Measurements from ENCODE around the gene PNPLA7. TPM values are rescaled to one million over a fixed set of nuclear protein-coding genes. Genes with fewer than 3 reads are reported as not detected.

Gene PNPLA7
- total and polyA plus RNA-seq, 11 donors, result 0.78 to 10.1 (median 7.6) TPM

- peaks cover 0 to 55% (median 39%) of the 10 kb centered on the region in 9 donors for H3K36me3 ChIP-seq
- H3K9me3 ChIP-seq, result no peaks in the 10 kb centered on the region
- intact Hi-C loops (cut with DNase I), result loop anchor here in 4 of 10 donors (1.0 to 5.0 kb wide), 4 partner anchors 26 to 40 kb away; partner anchors contain the start of genes EHMT1 (in 2 of the 4) and ARRDC1 (in 1 of the 4)
- ATAC-seq (peak; percentile 83 to 95 (median 93)), DNase-seq (peak; percentile 96 to 99 (median 97))
- H3K4me1 ChIP-seq, result peaks cover 7 to 59% (median 40%) of the 10 kb centered on the region in 12 donors
- peak within 1 kb of the TSS; percentile 63 to 99 (median 82) for H3K4me3 ChIP-seq
- H3K27ac ChIP-seq, result peak within 1 kb of the TSS; percentile 51 to 91 (median 85)
- no peaks in the 10 kb centered on the region for H3K27me3 ChIP-seq
- 1 to 3% (median 2%) methylated on average over 40 to 82 of the region's 82 CpGs for WGBS, 4 donors
- peak; percentile 91 to 99 (median 97) for TF ChIP-seq CTCF (IDR thresholded peaks at IDR 0.05)
- TF ChIP-seq POLR2A (IDR thresholded peaks at IDR 0.05), result peak in 1 of 2 donors; percentile 82
Measured at GRCh38 chr9:137578518-137579258, 28.5 kb upstream of the PNPLA7 start, which contains the start of gene DPH7. Gene DPH7 (minus strand): TSS chr9:137578925. CDS start chr9:137578777, 148 bp downstream.

- Histone ChIP-seq H3K36me3 (peaks cover 0 to 57% (median 40%) of the 10 kb centered on the region in 9 donors), H3K27me3 (no peaks in the 10 kb centered on the region), H3K4me1 (peaks cover 7 to 59% (median 40%) of the 10 kb centered on the region in 12 donors), H3K9me3 (no peaks in the 10 kb centered on the region), H3K4me3 (peak overlapping the region in 2 of 12 donors; percentile 3 to 4), H3K27ac (peak overlapping the region in 10 of 12 donors; percentile 4 to 74 (median 66))
- intact Hi-C loops (cut with DNase I), result loop anchor here in 1 of 10 donors (5.0 kb wide), 1 partner anchor 41 kb away; the partner anchor contains the start of gene EHMT1
- ATAC-seq, result peak; percentile 53 to 71 (median 63)
- TF ChIP-seq POLR2A (IDR thresholded peaks at IDR 0.05) (no peak), CTCF (IDR thresholded peaks at IDR 0.05) (peak in 6 of 12 donors; percentile 16 to 40 (median 27))
- peak in 3 of 5 donors; percentile 43 to 65 (median 61) for DNase-seq
- WGBS, 4 donors, result 44 to 58% (median 51%) methylated on average over 12 of the region's 12 CpGs
Measured at GRCh38 chr9:137575716-137576411, 25.7 kb upstream of the PNPLA7 start.

- H3K36me3 ChIP-seq, result peaks cover 0 to 61% (median 42%) of the 10 kb centered on the region in 9 donors
- ATAC-seq (peak in 1 of 4 donors; percentile 0), DNase-seq (no peak)
- 41 to 48% (median 44%) methylated on average over 9 of the region's 9 CpGs for whole genome bisulfite sequencing, 4 donors
- H3K9me3 ChIP-seq, result no peaks in the 10 kb centered on the region
- H3K27me3 ChIP-seq, result no peaks in the 10 kb centered on the region
- TF ChIP-seq POLR2A (IDR thresholded peaks at IDR 0.05) (no peak), CTCF (IDR thresholded peaks at IDR 0.05) (no peak)
- peak overlapping the region in 1 of 12 donors; percentile 3 for H3K4me3 ChIP-seq
- peak overlapping the region in 10 of 12 donors; percentile 12 to 74 (median 42) for H3K27ac ChIP-seq
- intact Hi-C loops (cut with DNase I), result loop anchor here in 1 of 10 donors (5.0 kb wide), 1 partner anchor 42 kb away; the partner anchor contains the start of gene EHMT1
- H3K4me1 ChIP-seq, result peaks cover 7 to 59% (median 40%) of the 10 kb centered on the region in 12 donors
Measured at GRCh38 chr9:137575364-137575715, 25.1 kb upstream of the PNPLA7 start.
